ENCODE results near the gene TNFRSF8. TPM values are rescaled to one million over a fixed set of nuclear protein-coding genes. Genes with fewer than 3 reads are reported as not detected.

Gene TNFRSF8
- total RNA-seq, 2 donors from 2014 or later: 0.84 to 41.5 TPM

DNA sequence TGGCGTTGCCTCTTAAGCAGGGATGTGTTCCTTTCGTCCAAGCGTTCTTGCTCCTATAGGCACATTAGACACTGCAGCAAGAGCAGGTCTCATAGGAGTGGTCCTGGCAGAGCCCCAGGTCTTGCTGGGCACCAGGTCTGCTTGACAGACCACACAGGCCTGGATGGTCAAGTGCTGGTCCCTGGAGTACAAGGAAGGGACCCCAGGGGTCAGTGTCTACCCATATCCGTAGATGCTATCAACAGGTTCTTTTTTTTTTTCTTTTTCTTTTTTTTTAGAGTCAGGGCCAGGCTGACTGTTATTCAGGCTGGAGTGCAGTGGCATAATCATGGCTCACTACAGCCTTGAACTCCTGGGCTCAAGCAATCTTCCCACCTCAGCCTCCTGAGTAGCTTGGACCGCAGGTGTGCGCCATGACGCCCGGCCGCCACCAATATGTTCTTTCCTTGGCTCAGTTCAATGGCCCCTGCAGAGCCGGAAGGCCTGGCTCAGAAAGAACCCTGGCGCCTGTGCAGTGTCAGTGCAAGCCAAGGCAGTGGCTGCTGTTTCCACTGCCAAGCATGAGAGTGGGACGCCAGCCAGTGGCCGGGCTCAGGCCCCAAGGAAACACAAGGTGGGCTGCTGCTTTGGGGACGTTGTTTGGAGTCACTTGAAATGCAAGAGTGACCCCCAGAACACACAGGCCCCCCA lies 10.0 kb upstream of the TNFRSF8 start:
- H3K27ac Mint-ChIP-seq: peak overlapping the region in 1 of 2 donors; percentile 22
- ATAC-seq: no peak

DNA sequence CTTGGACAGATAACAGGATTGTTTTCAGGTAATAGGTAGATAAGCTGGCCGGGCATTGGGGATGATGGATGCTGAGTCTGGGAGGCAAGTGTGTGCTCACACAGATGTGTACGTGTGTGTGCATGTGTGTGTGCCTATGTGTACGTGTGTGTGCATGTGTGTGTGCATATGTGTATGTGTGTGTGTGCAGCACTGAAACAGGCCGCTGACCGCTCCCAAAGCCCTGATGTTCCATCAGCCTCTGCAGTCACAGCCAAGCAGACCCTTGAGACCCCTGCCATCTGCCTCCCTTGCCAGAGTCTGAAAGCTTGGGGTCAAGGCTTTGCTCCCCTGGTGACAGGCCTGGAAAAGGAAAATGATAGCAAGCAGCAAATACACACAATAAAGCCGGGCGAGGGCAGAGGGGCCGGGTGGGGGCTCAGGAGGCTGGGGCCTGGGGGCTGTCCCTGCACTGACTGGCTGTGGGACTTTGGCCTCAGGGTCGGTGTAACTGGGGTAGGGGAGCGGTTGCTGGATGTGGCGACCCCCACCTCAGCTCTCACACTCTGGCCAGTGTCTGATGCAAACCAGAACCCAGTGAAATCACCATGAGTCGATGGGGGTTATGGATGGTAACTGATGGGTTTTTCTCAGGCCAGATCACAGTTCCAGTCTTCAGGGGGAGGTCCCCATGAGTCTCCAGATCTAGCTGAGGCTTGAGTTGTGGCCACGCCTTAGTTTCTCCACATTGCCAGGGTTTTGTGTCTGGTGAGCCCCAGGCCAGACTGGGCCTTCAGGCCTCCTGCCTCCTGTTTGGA lies 9.2 kb upstream of the TNFRSF8 start:
- ATAC-seq: peak; percentile 29 to 80
- Mint-ChIP-seq H3K9me3 (no peaks in the 10 kb centered on the region), H3K27ac (no peak overlapping the region), H3K36me3 (peaks cover 0 to 4% of the 10 kb centered on the region in 2 donors)
- DNase-seq (ENCODE audit: low spot score in 2 of 2): peak in 1 of 2 donors; percentile 72

More for the DNA sequence above, 10.0 kb upstream of the TNFRSF8 start:
- Mint-ChIP-seq H3K36me3 (peaks cover 0 to 4% of the 10 kb centered on the region in 2 donors), H3K9me3 (no peaks in the 10 kb centered on the region)
- no peak for DNase-seq (ENCODE audit: low spot score in 2 of 2)

DNA sequence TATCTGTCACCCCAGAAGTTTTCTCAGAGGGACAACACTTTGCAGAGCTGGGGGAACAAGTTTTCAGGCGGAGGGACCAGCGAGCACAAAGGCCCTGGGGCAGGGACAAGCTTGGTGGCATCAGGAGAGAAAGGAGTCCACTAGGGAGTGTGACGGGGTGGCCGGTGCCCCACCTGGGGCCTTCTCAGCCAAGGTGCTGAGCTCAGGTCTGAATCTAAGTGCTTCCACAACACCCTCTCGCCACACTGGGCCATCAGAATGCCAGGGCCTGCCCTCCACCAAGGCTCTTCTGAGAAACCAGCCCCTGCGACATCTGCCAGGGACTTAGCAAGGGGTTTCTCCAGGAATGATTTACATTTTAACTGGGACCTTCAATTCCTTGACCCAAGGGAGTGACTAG lies 7.8 kb upstream of the TNFRSF8 start:
- no peak for ATAC-seq
- no peak overlapping the region for H3K27ac Mint-ChIP-seq
- no peak for DNase-seq (ENCODE audit: low spot score in 2 of 2)
- peaks cover 0 to 4% of the 10 kb centered on the region in 2 donors for H3K36me3 Mint-ChIP-seq
- no peaks in the 10 kb centered on the region for H3K9me3 Mint-ChIP-seq

DNA sequence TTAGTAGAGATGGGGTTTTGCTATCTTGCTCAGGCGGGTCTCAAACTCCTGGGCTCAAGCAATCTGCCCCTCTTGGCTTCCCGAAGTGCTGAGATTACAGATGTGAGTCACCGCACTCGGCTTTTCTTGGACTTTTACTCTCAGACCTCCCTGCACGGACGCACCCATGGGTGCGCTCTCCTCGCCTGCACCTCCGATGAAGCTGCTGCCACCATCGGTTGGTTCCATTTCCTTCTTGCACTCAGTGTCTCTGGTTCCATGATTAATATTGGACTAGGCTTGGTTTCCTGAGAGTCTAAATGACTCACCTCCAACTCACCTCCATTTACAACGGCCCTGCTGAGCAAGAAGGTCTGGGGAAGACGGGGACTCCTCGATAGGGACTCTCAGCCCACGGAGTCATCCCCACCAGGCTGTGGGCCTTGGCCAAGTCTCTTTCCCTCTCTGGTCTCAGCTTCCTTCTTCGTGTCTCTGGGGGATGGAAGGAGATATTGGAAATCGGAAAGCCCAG lies 6.7 kb upstream of the TNFRSF8 start:
- no peaks in the 10 kb centered on the region for H3K9me3 Mint-ChIP-seq
- peak in 1 of 2 donors; percentile 53 for DNase-seq (ENCODE audit: low spot score in 2 of 2)
- ATAC-seq: peak; percentile 49 to 67
- H3K36me3 Mint-ChIP-seq: peaks cover 0 to 4% of the 10 kb centered on the region in 2 donors
- peak overlapping the region in 1 of 2 donors; percentile 19 for H3K27ac Mint-ChIP-seq

DNA sequence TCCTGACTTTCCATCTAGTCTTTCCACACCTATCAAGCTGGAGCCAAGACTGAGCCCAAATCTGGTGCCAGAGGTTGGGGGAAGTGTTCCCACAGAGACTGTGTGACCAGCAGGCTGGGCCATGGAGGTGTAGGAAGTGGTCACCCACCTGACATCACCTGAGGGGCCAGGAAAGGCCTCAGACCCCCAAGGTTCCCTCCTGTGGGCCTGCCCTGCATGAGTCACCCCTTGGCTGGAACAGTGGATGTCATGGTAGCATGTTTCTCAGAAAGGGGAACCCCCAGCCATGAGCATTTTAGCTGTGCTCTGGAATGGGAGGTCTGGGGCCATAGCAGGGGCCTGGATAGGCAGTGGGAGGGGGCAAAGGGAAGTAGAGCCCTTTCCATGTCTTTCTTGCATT lies 5.7 kb upstream of the TNFRSF8 start:
- Mint-ChIP-seq H3K27ac (no peak overlapping the region), H3K36me3 (peaks cover 0 to 4% of the 10 kb centered on the region in 2 donors), H3K9me3 (no peaks in the 10 kb centered on the region)
- DNase-seq (ENCODE audit: low spot score in 2 of 2): peak; percentile 53 to 67
- peak; percentile 56 to 68 for ATAC-seq

DNA sequence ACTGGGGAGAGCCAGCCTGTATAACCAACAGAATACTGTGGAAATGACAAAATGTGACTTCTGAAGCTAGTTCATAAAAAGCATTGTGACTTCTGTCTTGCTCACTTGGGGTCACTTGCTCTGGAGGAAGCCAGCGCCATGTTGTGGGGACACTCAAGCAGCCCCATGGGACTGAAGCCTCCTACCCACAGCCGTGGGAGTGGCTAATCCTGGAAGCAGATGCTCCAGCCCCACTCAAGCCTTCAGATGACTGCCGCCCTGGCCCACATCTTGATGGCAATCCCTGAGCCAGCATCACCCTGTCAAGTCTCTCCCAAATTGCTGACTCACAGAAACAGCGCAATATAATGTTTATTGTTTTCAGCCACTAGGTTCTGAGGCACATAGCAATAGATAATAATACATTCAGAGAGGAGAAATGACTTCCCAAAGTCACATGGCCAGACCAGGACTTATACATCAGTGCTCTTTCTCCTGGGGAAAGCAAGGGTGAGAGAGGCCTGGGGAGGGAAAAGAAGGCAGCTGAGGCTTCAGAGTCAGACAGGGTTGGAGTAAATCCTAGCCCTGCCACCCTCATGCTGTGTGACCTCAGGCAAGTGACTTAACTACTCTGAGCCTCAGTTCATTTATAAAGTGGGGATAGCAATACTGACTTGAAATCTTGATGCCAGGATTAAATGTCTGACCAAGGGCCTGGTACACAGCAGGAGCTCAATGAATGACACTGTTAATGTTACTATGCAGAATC lies 5.0 kb upstream of the TNFRSF8 start:
- no peak for ATAC-seq
- Mint-ChIP-seq H3K36me3 (peaks cover 0 to 4% of the 10 kb centered on the region in 2 donors), H3K9me3 (no peaks in the 10 kb centered on the region), H3K27ac (no peak overlapping the region)
- DNase-seq (ENCODE audit: low spot score in 2 of 2): no peak

DNA sequence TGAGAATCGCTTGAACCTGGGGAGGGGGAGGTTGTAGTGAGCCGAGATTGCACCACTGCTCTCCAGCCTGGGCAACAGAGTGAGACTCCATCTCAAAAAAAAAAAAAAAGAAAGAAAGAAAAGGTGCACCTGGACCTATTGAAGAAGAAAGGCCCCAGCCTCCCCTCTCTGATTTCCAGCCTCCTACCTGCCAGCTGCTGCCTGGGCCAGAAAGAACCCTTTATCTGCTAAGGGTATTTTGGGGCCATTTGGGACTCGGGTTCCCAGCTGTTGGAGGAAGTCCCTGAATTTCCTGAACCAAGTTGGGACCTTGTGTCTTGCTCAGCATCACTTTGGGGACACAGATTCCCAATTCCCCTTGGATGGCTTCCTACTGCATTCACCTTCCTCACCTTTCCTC lies 3.9 kb upstream of the TNFRSF8 start:
- Mint-ChIP-seq H3K27ac (no peak overlapping the region), H3K9me3 (no peaks in the 10 kb centered on the region), H3K36me3 (peaks cover 0 to 10% of the 10 kb centered on the region in 2 donors)
- ATAC-seq (no peak), DNase-seq (ENCODE audit: low spot score in 2 of 2) (no peak)

DNA sequence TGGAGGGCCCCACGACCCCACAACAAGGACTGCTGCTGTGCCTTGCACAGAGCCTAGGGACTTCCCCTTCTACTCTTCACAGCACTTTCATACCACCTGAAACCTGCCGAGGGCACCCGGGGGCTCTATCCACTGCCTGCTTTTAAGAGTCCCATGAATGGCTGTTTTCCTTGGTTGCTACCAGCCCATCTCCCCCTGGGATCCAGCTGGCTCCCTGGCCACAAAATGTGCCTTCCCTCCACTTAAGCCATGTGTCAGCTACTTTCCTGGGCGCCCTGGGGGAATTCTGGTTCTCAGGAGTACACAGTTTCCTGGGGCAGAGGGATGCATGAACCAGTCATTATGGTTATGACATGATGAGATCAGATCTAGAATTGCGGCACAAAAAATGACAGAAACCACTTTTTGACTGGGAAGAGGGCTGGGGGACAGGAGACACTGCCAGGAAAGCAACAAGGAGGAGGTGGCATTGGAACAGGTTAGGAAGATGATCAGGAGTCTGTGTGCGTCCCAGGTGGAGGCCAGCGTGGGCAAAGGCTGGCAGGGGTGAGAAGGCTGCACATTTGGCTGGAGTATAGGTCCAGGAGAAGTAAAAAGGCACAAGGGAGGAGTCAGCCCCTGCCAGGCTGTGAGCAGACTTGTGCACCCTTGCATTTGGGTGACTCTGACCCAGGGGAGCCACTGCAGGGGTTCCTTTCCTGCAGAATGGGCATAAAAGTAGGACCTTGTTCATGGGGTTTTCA lies 3.2 kb upstream of the TNFRSF8 start:
- DNase-seq (ENCODE audit: low spot score in 2 of 2) (peak in 1 of 2 donors; percentile 52), ATAC-seq (peak; percentile 52 to 61)
- no peaks in the 10 kb centered on the region for H3K9me3 Mint-ChIP-seq
- peaks cover 0 to 16% of the 10 kb centered on the region in 2 donors for H3K36me3 Mint-ChIP-seq
- H3K27ac Mint-ChIP-seq: peak overlapping the region; percentile 21 to 44

DNA sequence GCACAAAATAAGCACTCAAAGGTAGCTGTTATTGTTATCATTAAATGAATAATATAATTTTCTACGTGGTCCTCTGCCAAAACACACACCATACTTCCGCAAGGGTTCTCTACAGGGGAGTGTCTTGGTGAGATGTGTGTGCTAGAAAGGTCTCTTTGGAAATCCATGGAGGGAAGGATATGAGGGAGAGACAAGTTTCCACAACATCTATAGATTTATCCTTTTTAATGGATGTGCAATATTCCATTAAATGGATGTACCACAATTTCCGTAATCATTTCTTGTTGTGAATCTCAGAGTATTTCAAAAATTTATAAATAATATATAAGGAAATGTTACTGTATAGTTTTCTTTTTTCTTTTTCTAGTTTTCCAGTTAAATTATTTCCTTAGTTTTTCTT lies 2.6 kb upstream of the TNFRSF8 start:
- DNase-seq (ENCODE audit: low spot score in 2 of 2) (no peak), ATAC-seq (no peak)
- Mint-ChIP-seq H3K36me3 (peaks cover 0 to 13% of the 10 kb centered on the region in 2 donors), H3K27ac (no peak overlapping the region), H3K9me3 (no peaks in the 10 kb centered on the region)

DNA sequence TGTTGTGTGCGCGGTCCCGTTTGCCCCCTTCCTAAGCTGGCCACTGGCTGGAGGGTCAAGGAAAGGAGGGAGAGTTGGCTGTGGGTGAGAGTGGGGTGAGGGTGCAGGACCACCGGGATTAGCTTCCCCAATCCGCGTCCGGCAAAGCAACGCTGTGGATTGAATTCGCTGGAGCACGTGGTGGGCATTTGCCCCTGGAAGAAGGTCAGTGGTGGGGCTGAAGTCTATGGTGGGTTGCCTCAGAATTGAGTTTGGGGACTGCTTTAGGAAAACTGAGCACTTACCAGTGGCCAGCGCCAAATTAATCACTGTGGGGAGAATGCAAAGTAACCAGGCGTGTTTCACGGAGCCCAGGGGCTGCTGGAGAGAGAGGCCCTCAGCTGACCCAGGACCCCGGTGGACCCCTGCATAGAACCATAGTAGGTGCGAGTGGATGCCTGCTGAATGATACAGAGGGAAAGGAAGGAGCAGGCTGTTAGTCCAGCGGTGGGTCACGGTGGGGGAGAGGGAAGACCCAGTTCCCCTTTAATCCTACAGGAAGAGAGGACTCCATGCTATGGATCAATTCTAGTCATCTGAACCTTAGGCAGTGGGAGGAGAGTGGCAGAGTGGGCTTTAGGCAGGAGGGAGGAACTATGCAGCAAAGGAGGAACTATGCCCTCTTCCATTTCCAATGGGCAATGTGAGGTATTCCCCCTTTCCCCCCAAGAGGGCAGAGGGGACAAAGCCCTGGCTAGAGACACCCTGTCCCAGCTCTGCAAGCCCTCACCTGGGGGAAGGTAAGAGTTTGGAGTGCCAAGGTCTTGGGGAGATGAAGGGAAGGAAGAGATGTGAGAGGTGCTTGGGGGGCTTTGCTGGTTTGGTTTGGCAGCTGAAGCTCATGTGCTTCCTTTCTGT lies 1.2 kb downstream of the TNFRSF8 start:
- no peaks in the 10 kb centered on the region for H3K9me3 Mint-ChIP-seq
- no peak for ATAC-seq
- peaks cover 0 to 26% of the 10 kb centered on the region in 2 donors for H3K36me3 Mint-ChIP-seq
- no peak overlapping the region for H3K27ac Mint-ChIP-seq
- DNase-seq (ENCODE audit: low spot score in 2 of 2): no peak

DNA sequence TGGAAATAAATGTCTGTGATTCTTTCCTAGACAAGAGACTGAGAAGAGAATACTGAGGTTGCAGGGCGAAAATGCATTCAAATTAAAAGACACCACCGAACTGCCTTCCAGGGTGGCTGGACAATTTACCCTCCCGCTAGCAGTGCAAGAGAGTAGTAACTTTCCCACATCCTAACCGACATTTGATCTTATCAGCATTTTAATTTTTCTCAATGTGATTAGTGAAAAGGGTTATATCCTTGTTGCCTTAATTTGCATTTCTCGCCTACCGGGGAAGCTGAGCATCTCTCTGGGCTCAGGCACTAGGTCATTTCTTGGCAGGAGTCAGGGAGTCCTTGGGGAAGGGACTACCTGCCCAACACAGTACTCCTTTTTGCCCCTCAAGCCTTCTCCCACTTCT lies 2.8 kb downstream of the TNFRSF8 start:
- H3K36me3 Mint-ChIP-seq: peaks cover 0 to 34% of the 10 kb centered on the region in 2 donors
- no peak for DNase-seq (ENCODE audit: low spot score in 2 of 2)
- ATAC-seq: peak in 1 of 2 donors; percentile 50
- H3K27ac Mint-ChIP-seq: peak overlapping the region in 1 of 2 donors; percentile 18
- no peaks in the 10 kb centered on the region for H3K9me3 Mint-ChIP-seq

DNA sequence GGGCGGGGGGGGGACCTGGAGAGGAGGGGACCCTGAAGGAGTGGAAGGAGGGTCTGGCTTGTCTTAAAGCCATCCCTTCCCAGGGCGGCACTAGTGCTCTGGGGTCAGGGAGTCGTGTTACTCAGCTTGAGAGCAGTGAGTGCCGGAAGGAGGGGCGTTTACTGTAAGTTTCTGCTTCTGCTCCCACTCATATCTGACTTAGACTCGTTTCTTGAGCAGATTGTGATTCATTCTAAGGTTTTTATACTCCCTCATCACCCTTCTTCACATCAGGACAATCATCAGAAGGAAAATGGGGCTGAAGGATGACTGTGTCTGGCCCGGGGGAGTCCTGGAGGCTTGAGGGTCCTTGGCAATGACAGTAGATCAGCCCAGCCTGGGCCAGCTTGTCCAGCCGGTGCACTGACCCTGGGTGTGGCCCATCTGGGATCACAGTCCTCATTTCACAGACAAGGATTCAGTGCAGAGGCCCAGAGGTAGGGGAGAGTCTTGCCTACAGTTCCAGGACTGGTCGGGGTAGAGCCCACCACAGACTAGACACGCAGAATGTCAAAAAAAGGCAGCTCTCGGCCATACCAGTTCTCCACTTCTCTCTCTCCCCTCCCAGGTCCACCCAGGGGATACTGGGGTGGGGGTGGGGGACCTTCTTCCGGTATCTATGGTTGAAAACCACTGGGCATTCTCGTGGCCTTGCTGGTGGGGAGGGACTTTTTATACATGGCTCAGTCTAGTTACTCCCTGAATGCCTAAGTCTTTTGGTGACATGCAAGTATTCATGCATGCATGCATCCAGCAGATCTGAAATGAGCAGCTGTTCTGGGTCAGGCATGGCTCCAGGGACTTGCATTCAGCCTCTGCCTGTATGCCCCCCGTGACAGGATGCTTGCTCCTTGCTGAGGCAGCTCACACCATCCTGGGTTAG lies 5.1 kb downstream of the TNFRSF8 start:
- Mint-ChIP-seq H3K36me3 (peaks cover 0 to 40% of the 10 kb centered on the region in 2 donors), H3K27ac (peak overlapping the region; percentile 87 to 88), H3K9me3 (no peaks in the 10 kb centered on the region)
- DNase-seq (ENCODE audit: low spot score in 2 of 2) (peak in 1 of 2 donors; percentile 59), ATAC-seq (peak; percentile 86 to 87)

DNA sequence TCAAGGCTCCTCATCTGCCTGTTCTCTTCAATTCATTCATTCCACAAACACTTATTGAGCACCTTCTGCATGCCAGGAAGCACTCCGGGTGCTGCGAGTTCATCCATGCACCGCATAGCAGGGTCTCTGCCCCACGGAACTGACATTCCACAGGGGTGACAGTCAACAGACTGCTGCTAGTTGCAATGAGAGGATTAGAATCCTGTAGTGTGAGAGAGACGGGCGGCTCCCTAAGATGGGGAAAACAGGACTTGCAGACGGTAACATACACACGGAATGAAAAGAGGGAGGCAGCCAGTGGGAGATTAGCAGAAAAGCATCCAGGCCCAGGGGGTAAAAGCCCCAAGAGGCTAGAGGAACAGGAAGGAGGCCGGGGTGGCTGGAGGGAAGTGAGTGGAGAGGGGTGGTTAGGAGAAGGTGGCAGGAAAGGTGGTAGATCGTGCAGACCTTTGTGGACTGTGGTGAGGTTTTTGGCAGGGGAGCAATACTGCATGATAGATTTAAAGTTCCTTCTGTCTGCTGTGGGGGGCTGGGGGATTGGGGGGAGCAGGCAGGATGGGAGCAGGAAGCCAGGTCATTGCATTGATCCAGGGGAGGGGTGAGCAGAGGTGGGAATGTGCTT lies 6.6 kb downstream of the TNFRSF8 start:
- H3K9me3 Mint-ChIP-seq: no peaks in the 10 kb centered on the region
- peak overlapping the region in 1 of 2 donors; percentile 7 for H3K27ac Mint-ChIP-seq
- peaks cover 0 to 29% of the 10 kb centered on the region in 2 donors for H3K36me3 Mint-ChIP-seq
- no peak for ATAC-seq
- no peak for DNase-seq (ENCODE audit: low spot score in 2 of 2)

DNA sequence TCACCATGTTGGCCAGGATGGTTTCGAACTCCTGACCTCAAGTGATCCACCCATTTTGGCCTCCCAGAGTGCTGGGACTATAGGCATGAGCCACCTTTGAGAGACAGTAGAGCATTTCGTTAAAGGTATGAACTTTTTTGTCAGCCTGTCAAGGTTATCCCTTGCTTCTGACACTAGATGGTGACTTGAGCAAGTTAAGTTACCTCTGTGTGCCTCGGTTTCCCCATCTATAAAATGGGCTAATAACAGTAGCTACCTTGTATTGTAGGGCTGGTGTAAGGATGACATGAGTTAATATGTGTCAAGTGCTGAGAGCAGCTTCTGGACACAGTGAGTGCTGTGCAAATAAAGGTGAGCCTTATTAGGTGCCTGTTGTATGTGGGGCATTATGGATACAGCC lies 8.8 kb downstream of the TNFRSF8 start:
- no peaks in the 10 kb centered on the region for H3K9me3 Mint-ChIP-seq

More for the DNA sequence above, 8.8 kb downstream of the TNFRSF8 start:
- H3K36me3 Mint-ChIP-seq: peaks cover 0 to 26% of the 10 kb centered on the region in 2 donors
- ATAC-seq (no peak), DNase-seq (ENCODE audit: low spot score in 2 of 2) (no peak)
- no peak overlapping the region for H3K27ac Mint-ChIP-seq
